ENCODE measurements around the gene LDLR. TPM values are rescaled to one million over a fixed set of nuclear protein-coding genes. Genes with fewer than 3 reads are reported as not detected.

The LDLR gene
- total and polyA plus RNA-seq, 2 of the 4 experiments (the other 2 are of a cell fraction) = 45.2 to 53.8 TPM

GRCh38 chr19:11123114-11123513, 33.9 kb downstream of the LDLR start:
- Histone ChIP-seq H3K36me3 (ENCODE audit: control insufficient read depth, insufficient read depth, low read length) (peaks cover 55% of the 10 kb centered on the region), H2BK120ac (ENCODE audit: low read depth, low read length) (no peak overlapping the region), H3K4me1 (ENCODE audit: control insufficient read depth, insufficient read depth, low read length) (no peaks in the 10 kb centered on the region), H3K79me1 (ENCODE audit: low read depth in 1 of 2, low read length in 2 of 2) (peaks cover 4 to 15% of the 10 kb centered on the region in 2 experiments; a peak in 3 of 4 replicates), H3K18ac (ENCODE audit: low read depth, low read length) (no peak overlapping the region), H4K8ac (ENCODE audit: low read depth in 2 of 2, low read length in 2 of 2) (no peak overlapping the region), H3K9ac (ENCODE audit: low read depth, low read length) (no peak overlapping the region), H3K27ac (ENCODE audit: insufficient read depth, low read length) (no peak overlapping the region), H4K20me1 (ENCODE audit: insufficient read depth, low read length) (peaks cover 10% of the 10 kb centered on the region; the same call in 1 of the 2 replicates), H3K4me3 (ENCODE audit: insufficient read depth, low read depth, low read length) (no peak overlapping the region), H2BK5ac (ENCODE audit: low read depth, low read length, poor library complexity, severe bottlenecking) (no peak overlapping the region), H3K23ac (ENCODE audit: low read depth, low read length) (no peak overlapping the region), H2AK5ac (ENCODE audit: low read depth, low read length) (no peak overlapping the region), H4K5ac (ENCODE audit: low read depth, low read length) (no peak overlapping the region), H3K27me3 (ENCODE audit: control insufficient read depth, insufficient read depth, low read length) (no peaks in the 10 kb centered on the region), H3K4ac (ENCODE audit: low read depth, low read length) (no peak overlapping the region), H4K91ac (ENCODE audit: insufficient read depth, low read depth, low read length) (no peak overlapping the region), H2BK15ac (ENCODE audit: low read depth, low read length) (no peak overlapping the region), H3K14ac (replicated peaks; ENCODE audit: low read depth, low read length) (no peak overlapping the region), H3K56ac (ENCODE audit: extremely low read depth, insufficient read depth, low read length) (no peak overlapping the region), H3K9me1 (ENCODE audit: insufficient read depth, low read length) (peaks cover 4% of the 10 kb centered on the region; the same call in 1 of the 2 replicates), H3K4me2 (ENCODE audit: low read depth, low read length) (no peak overlapping the region), H3K9me3 (ENCODE audit: control insufficient read depth, insufficient read depth, low read length) (no peaks in the 10 kb centered on the region), H2AFZ (replicated peaks; ENCODE audit: low read length, poor library complexity) (no peak overlapping the region), H2BK20ac (ENCODE audit: low read depth, low read length) (no peak overlapping the region), H2AK9ac (replicated peaks; ENCODE audit: low read depth, low read length, poor library complexity) (no peak overlapping the region)
- no peak for ATAC-seq (ENCODE audit: low read depth)
- WGBS, 2 experiments (ENCODE audit: extremely low coverage in 2 of 2, insufficient read length in 1 of 2) = 73% methylated on average over 7 of the region's 13 CpGs; no CpG with 5 or more reads in 1 of the 2 experiments
- dilution Hi-C loops (cut with HindIII; ENCODE audit: low sequenced_read_pairs, unreplicated experiment) (no loop called here), in situ Hi-C loops (cut with MboI; ENCODE audit: low sequenced_read_pairs) (no loop called here), intact Hi-C loops (cut with micrococcal nuclease) (no loop called here)
- no TSS peak for BruUV-seq (replicated peaks)
- DNase-seq = no peak
- no peak for TF ChIP-seq SMC3 (IDR thresholded peaks at IDR 0.05; ENCODE audit: low read depth, low read length)
- no peak for TF ChIP-seq MXI1 (IDR thresholded peaks at IDR 0.05; ENCODE audit: borderline replicate concordance, low read depth, low read length)
- no peak for TF ChIP-seq MAZ (IDR thresholded peaks at IDR 0.05; ENCODE audit: borderline replicate concordance, low read depth, low read length)
- TF ChIP-seq, protein P1, sequence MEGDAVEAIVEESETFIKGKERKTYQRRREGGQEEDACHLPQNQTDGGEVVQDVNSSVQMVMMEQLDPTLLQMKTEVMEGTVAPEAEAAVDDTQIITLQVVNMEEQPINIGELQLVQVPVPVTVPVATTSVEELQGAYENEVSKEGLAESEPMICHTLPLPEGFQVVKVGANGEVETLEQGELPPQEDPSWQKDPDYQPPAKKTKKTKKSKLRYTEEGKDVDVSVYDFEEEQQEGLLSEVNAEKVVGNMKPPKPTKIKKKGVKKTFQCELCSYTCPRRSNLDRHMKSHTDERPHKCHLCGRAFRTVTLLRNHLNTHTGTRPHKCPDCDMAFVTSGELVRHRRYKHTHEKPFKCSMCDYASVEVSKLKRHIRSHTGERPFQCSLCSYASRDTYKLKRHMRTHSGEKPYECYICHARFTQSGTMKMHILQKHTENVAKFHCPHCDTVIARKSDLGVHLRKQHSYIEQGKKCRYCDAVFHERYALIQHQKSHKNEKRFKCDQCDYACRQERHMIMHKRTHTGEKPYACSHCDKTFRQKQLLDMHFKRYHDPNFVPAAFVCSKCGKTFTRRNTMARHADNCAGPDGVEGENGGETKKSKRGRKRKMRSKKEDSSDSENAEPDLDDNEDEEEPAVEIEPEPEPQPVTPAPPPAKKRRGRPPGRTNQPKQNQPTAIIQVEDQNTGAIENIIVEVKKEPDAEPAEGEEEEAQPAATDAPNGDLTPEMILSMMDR (conservative IDR thresholded peaks at IDR 0.05; ENCODE audit: low read depth, low read length) = no peak
- no peak for TF ChIP-seq MAFK (IDR thresholded peaks at IDR 0.05; ENCODE audit: low read depth, low read length)
- no peak for TF ChIP-seq RCOR1 (IDR thresholded peaks at IDR 0.05; ENCODE audit: insufficient replicate concordance, low read length)
- no peak for TF ChIP-seq RFX5 (IDR thresholded peaks at IDR 0.05; ENCODE audit: low read depth, low read length)
- TF ChIP-seq ELK1 (IDR thresholded peaks at IDR 0.05; ENCODE audit: borderline replicate concordance, low read depth, low read length) = no peak
- TF ChIP-seq CHD1 (IDR thresholded peaks at IDR 0.05; ENCODE audit: low read depth, low read length) = no peak
- TF ChIP-seq RAD21 (IDR thresholded peaks at IDR 0.05; ENCODE audit: low read length) = no peak
- no peak for TF ChIP-seq USF2 (IDR thresholded peaks at IDR 0.05; ENCODE audit: low read depth, low read length)
- TF ChIP-seq BHLHE40 (IDR thresholded peaks at IDR 0.05; ENCODE audit: low read depth, low read length) = no peak
- TF ChIP-seq FOS (IDR thresholded peaks at IDR 0.05; ENCODE audit: low read depth, low read length) = no peak
- CTCF ChIA-PET = no interaction called here
- POLR2A ChIA-PET (ENCODE audit: unreplicated experiment) = no interaction called here
